GM12891 (cell line): ENCODE results near the gene MPV17.

Source experiments
- PAX5 ChIP-seq: IDR thresholded peaks from 2 replicates; pipeline ENCODE4 v1.6.1; 2011; ENCODE audit warnings: low read length, moderate library complexity, mild to moderate bottlenecking; ENCODE audit not compliant: insufficient read depth, severe bottlenecking
- POLR2A ChIP-seq: IDR thresholded peaks from 2 replicates; pipeline ENCODE4 v1.6.1; 2011; ENCODE audit warnings: low read depth, low read length, control low read depth
- POLR2AphosphoS5 ChIP-seq: IDR thresholded peaks from 2 replicates; pipeline ENCODE4 v1.6.1; 2011; ENCODE audit warnings: low read depth, low read length, control low read depth
- SPI1 ChIP-seq: IDR thresholded peaks from 2 replicates; pipeline ENCODE4 v1.6.1; 2011; ENCODE audit warnings: low read depth, low read length, control low read depth
- TAF1 ChIP-seq: IDR thresholded peaks from 2 replicates; pipeline ENCODE4 v1.6.1; 2011; ENCODE audit warnings: low read depth, low read length, control low read depth

- no peak for TF ChIP-seq POLR2A
- no peak for TF ChIP-seq POLR2AphosphoS5
- no peak for TF ChIP-seq SPI1
- no peak for TF ChIP-seq TAF1
- no peak for TF ChIP-seq PAX5
Observed at GRCh38 chr2:27307545-27308358, 15.1 kb downstream of the MPV17 start.
